HG02642 (cell line): Measurements from ENCODE around the gene MMP2.

Experiments
- ATAC-seq: cut with Tn5 transposase; IDR thresholded peaks from one replicate; pipeline ENCODE4 v1.9.1; 2021; ENCODE audit warnings: mild to moderate bottlenecking; ENCODE audit not compliant: unreplicated experiment, poor library complexity

Gene MMP2

GRCh38 chr16:55478827-55479429 lies at the start of gene MMP2:
MMP2 (plus strand) TSS chr16:55479198; CDS start chr16:55479480, 282 bp downstream.
- no peak for ATAC-seq

- no peak for ATAC-seq
Observed at GRCh38 chr16:55433030-55433429, 46.0 kb upstream of the MMP2 start.

GRCh38 chr16:55433535-55433934 lies 45.5 kb upstream of the MMP2 start:
- no peak for ATAC-seq

GRCh38 chr16:55434000-55434399 lies 45.0 kb upstream of the MMP2 start:
- ATAC-seq = no peak

GRCh38 chr16:55435387-55435786 lies 43.6 kb upstream of the MMP2 start:
- no peak for ATAC-seq

- ATAC-seq = no peak
Observed at GRCh38 chr16:55436587-55436986, 42.4 kb upstream of the MMP2 start.

- ATAC-seq = no peak
Observed at GRCh38 chr16:55437625-55438024, 41.4 kb upstream of the MMP2 start.

GRCh38 chr16:55438281-55438680 lies 40.7 kb upstream of the MMP2 start:
- ATAC-seq = no peak

GRCh38 chr16:55439101-55439690 lies 39.8 kb upstream of the MMP2 start:
- no peak for ATAC-seq

GRCh38 chr16:55443434-55444346 lies 35.3 kb upstream of the MMP2 start:
- no peak for ATAC-seq

GRCh38 chr16:55444754-55445485 lies 34.1 kb upstream of the MMP2 start:
- ATAC-seq = no peak

GRCh38 chr16:55447231-55447630 lies 31.8 kb upstream of the MMP2 start:
- ATAC-seq = no peak

GRCh38 chr16:55452996-55453395 lies 26.0 kb upstream of the MMP2 start:
- ATAC-seq = no peak

GRCh38 chr16:55453909-55454308 lies 25.1 kb upstream of the MMP2 start:
- no peak for ATAC-seq

- no peak for ATAC-seq
Observed at GRCh38 chr16:55454861-55455260, 24.1 kb upstream of the MMP2 start.

GRCh38 chr16:55462241-55462640 lies 16.8 kb upstream of the MMP2 start:
- ATAC-seq = no peak

- no peak for ATAC-seq
Observed at GRCh38 chr16:55464375-55464774, 14.6 kb upstream of the MMP2 start.

GRCh38 chr16:55465077-55465896 lies 13.7 kb upstream of the MMP2 start:
- peak; percentile 89 for ATAC-seq

GRCh38 chr16:55466209-55466608 lies 12.8 kb upstream of the MMP2 start:
- no peak for ATAC-seq

- ATAC-seq = no peak
Observed at GRCh38 chr16:55467898-55468297, 11.1 kb upstream of the MMP2 start.
